ENCODE measurements around the gene MAP2K7. TPM values are rescaled to one million over a fixed set of nuclear protein-coding genes. Genes with fewer than 3 reads are reported as not detected.

Gene MAP2K7
- total and polyA plus RNA-seq, 2 of the 4 experiments (the other 2 are of a cell fraction): 4.1 to 15.6 TPM

- POLR2A ChIA-PET (ENCODE audit: unreplicated experiment): no interaction called here
- intact Hi-C loops (cut with micrococcal nuclease): no loop called here
- BruUV-seq (replicated peaks): no TSS peak
These were observed 45.4 kb upstream of the MAP2K7 start for GRCh38 chr19:7858109-7858770.

More at GRCh38 chr19:7858109-7858770, 45.4 kb upstream of the MAP2K7 start:
- Histone ChIP-seq H2BK120ac (ENCODE audit: low read depth, low read length) (no peak overlapping the region), H2AFZ (replicated peaks; ENCODE audit: low read length, poor library complexity) (no peak overlapping the region), H3K4ac (ENCODE audit: low read depth, low read length) (no peak overlapping the region), H3K14ac (replicated peaks; ENCODE audit: low read depth, low read length) (no peak overlapping the region), H3K23ac (ENCODE audit: low read depth, low read length) (no peak overlapping the region), H3K4me1 (ENCODE audit: control insufficient read depth, insufficient read depth, low read length) (peaks cover 3% of the 10 kb centered on the region; the same call in 1 of the 2 replicates), H3K9me1 (ENCODE audit: insufficient read depth, low read length) (no peaks in the 10 kb centered on the region), H3K4me3 (ENCODE audit: insufficient read depth, low read depth, low read length) (no peak overlapping the region), H3K36me3 (ENCODE audit: control insufficient read depth, insufficient read depth, low read length) (peaks cover 2% of the 10 kb centered on the region; the same call in 1 of the 2 replicates), H2BK20ac (ENCODE audit: low read depth, low read length) (no peak overlapping the region), H3K79me1 (ENCODE audit: low read depth in 1 of 2, low read length in 2 of 2) (no peaks in the 10 kb centered on the region), H3K27ac (ENCODE audit: insufficient read depth, low read length) (no peak overlapping the region), H2BK15ac (ENCODE audit: low read depth, low read length) (no peak overlapping the region), H3K27me3 (ENCODE audit: control insufficient read depth, insufficient read depth, low read length) (no peaks in the 10 kb centered on the region), H4K8ac (ENCODE audit: low read depth in 2 of 2, low read length in 2 of 2) (no peak overlapping the region), H2BK5ac (ENCODE audit: low read depth, low read length, poor library complexity, severe bottlenecking) (no peak overlapping the region), H3K9ac (ENCODE audit: low read depth, low read length) (no peak overlapping the region), H3K56ac (ENCODE audit: extremely low read depth, insufficient read depth, low read length) (no peak overlapping the region), H2AK9ac (replicated peaks; ENCODE audit: low read depth, low read length, poor library complexity) (no peak overlapping the region), H3K4me2 (ENCODE audit: low read depth, low read length) (no peak overlapping the region), H4K91ac (ENCODE audit: insufficient read depth, low read depth, low read length) (no peak overlapping the region), H4K20me1 (ENCODE audit: insufficient read depth, low read length) (0 out of 2 replicates have a peak, but pooled peaks cover 4% of the 10 kb centered on the region), H4K5ac (ENCODE audit: low read depth, low read length) (no peak overlapping the region), H2AK5ac (ENCODE audit: low read depth, low read length) (no peak overlapping the region), H3K9me3 (ENCODE audit: control insufficient read depth, insufficient read depth, low read length) (no peaks in the 10 kb centered on the region), H3K18ac (ENCODE audit: low read depth, low read length) (no peak overlapping the region)
- ATAC-seq (ENCODE audit: low read depth) (no peak), DNase-seq (no peak)
- dilution Hi-C loops (cut with HindIII; ENCODE audit: low sequenced_read_pairs, unreplicated experiment) (no loop called here), in situ Hi-C loops (cut with MboI; ENCODE audit: low sequenced_read_pairs) (no loop called here)
- no peak for TF ChIP-seq MAZ (IDR thresholded peaks at IDR 0.05; ENCODE audit: borderline replicate concordance, low read depth, low read length)
- no peak for TF ChIP-seq SMC3 (IDR thresholded peaks at IDR 0.05; ENCODE audit: low read depth, low read length)
- no peak for TF ChIP-seq MAFK (IDR thresholded peaks at IDR 0.05; ENCODE audit: low read depth, low read length)
- no peak for TF ChIP-seq MXI1 (IDR thresholded peaks at IDR 0.05; ENCODE audit: borderline replicate concordance, low read depth, low read length)
- no peak for TF ChIP-seq NFE2L2 (IDR thresholded peaks at IDR 0.05; ENCODE audit: low read depth, low read length)
- TF ChIP-seq RFX5 (IDR thresholded peaks at IDR 0.05; ENCODE audit: low read depth, low read length): no peak
- no peak for TF ChIP-seq CEBPB (IDR thresholded peaks at IDR 0.05; ENCODE audit: low read depth, low read length)
- no peak for TF ChIP-seq CHD1 (IDR thresholded peaks at IDR 0.05; ENCODE audit: low read depth, low read length)
- no peak for TF ChIP-seq BHLHE40 (IDR thresholded peaks at IDR 0.05; ENCODE audit: low read depth, low read length)
- TF ChIP-seq RCOR1 (IDR thresholded peaks at IDR 0.05; ENCODE audit: insufficient replicate concordance, low read length): no peak
- TF ChIP-seq, protein P1, sequence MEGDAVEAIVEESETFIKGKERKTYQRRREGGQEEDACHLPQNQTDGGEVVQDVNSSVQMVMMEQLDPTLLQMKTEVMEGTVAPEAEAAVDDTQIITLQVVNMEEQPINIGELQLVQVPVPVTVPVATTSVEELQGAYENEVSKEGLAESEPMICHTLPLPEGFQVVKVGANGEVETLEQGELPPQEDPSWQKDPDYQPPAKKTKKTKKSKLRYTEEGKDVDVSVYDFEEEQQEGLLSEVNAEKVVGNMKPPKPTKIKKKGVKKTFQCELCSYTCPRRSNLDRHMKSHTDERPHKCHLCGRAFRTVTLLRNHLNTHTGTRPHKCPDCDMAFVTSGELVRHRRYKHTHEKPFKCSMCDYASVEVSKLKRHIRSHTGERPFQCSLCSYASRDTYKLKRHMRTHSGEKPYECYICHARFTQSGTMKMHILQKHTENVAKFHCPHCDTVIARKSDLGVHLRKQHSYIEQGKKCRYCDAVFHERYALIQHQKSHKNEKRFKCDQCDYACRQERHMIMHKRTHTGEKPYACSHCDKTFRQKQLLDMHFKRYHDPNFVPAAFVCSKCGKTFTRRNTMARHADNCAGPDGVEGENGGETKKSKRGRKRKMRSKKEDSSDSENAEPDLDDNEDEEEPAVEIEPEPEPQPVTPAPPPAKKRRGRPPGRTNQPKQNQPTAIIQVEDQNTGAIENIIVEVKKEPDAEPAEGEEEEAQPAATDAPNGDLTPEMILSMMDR (conservative IDR thresholded peaks at IDR 0.05; ENCODE audit: low read depth, low read length): no peak
- TF ChIP-seq POLR2A (IDR thresholded peaks at IDR 0.05; ENCODE audit: low read depth, low read length): no peak
- no peak for TF ChIP-seq FOS (IDR thresholded peaks at IDR 0.05; ENCODE audit: low read depth, low read length)
- TF ChIP-seq, protein P2, sequence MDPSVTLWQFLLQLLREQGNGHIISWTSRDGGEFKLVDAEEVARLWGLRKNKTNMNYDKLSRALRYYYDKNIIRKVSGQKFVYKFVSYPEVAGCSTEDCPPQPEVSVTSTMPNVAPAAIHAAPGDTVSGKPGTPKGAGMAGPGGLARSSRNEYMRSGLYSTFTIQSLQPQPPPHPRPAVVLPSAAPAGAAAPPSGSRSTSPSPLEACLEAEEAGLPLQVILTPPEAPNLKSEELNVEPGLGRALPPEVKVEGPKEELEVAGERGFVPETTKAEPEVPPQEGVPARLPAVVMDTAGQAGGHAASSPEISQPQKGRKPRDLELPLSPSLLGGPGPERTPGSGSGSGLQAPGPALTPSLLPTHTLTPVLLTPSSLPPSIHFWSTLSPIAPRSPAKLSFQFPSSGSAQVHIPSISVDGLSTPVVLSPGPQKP (IDR thresholded peaks at IDR 0.05; ENCODE audit: borderline replicate concordance, low read depth, low read length): no peak
- TF ChIP-seq USF2 (IDR thresholded peaks at IDR 0.05; ENCODE audit: low read depth, low read length): no peak
- no peak for TF ChIP-seq RAD21 (IDR thresholded peaks at IDR 0.05; ENCODE audit: low read length)
- CTCF ChIA-PET: no interaction called here
- WGBS, 2 experiments (ENCODE audit: extremely low coverage in 2 of 2, insufficient read length in 1 of 2): no CpG with 5 or more reads among the region's 29 CpGs
